ENCODE results near the gene KLK12. TPM values are rescaled to one million over a fixed set of nuclear protein-coding genes. Genes with fewer than 3 reads are reported as not detected.

KLK12 gene
- total and polyA plus RNA-seq, 2 experiments from 2014 or later, result not detected

DNA sequence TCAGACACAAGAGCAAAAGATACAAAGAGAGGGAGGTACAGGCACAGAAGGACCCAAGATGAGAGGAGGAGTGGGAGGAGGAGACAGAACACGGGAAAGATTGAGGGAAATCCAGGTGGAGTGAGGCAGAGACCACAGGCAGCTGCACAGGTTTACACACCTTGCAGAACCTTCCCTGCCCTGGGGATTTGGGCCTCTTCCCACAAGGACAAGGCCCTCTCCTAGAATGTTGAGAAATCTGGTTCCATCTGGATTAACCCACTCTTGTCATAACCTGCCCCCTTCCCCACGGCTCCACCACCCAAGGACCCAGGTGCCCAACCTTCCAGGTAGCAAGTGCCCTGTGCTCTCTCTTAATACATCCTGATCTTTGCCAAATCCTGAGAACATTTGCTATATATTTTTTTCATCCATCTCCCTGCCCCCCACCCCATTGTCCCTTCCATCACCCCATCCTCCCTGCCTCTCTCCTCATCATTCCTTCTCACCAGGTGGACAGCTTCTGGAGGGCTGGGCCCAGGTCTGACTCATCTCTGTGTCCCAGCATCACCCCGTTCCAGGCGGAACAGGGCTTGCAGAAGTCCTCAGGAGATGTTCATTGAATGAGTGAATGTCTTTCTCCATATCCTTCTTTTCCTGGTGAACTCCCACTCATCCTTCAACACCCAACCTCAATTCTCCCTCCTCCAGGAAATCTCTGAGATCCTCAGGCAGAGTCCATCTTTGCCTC is 24.6 kb downstream of the KLK12 start:
- H3K4me3 ChIP-seq, result no peak overlapping the region
- H3K36me3 ChIP-seq (replicated peaks; ENCODE audit: insufficient read depth, low read depth), result no peaks in the 10 kb centered on the region
- WGBS (ENCODE audit: low lambda C conversion rate, missing lambda C conversion rate), result 73% methylated on average over 4 of the region's 4 CpGs
- no peaks in the 10 kb centered on the region for H4K20me1 ChIP-seq (ENCODE audit: insufficient read depth, poor library complexity, severe bottlenecking)
- TF ChIP-seq EZH2 (IDR thresholded peaks at IDR 0.05; ENCODE audit: borderline replicate concordance) (no peak), EZH2phosphoT487 (IDR thresholded peaks at IDR 0.05; ENCODE audit: low read depth, severe bottlenecking, unreplicated experiment) (no peak)
- TF ChIP-seq, protein P1, sequence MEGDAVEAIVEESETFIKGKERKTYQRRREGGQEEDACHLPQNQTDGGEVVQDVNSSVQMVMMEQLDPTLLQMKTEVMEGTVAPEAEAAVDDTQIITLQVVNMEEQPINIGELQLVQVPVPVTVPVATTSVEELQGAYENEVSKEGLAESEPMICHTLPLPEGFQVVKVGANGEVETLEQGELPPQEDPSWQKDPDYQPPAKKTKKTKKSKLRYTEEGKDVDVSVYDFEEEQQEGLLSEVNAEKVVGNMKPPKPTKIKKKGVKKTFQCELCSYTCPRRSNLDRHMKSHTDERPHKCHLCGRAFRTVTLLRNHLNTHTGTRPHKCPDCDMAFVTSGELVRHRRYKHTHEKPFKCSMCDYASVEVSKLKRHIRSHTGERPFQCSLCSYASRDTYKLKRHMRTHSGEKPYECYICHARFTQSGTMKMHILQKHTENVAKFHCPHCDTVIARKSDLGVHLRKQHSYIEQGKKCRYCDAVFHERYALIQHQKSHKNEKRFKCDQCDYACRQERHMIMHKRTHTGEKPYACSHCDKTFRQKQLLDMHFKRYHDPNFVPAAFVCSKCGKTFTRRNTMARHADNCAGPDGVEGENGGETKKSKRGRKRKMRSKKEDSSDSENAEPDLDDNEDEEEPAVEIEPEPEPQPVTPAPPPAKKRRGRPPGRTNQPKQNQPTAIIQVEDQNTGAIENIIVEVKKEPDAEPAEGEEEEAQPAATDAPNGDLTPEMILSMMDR (IDR thresholded peaks at IDR 0.05; ENCODE audit: poor library complexity), result no peak
- no peaks in the 10 kb centered on the region for H3K9me2 ChIP-seq (replicated peaks; ENCODE audit: insufficient read depth)
- H3K27me3 ChIP-seq, result peaks cover 29% of the 10 kb centered on the region
- no peaks in the 10 kb centered on the region for H3K9me3 ChIP-seq (ENCODE audit: low read depth)
- H3K27ac ChIP-seq, result no peak overlapping the region
- no peaks in the 10 kb centered on the region for H3K4me1 ChIP-seq (ENCODE audit: insufficient read depth)
- DNase-seq (ENCODE audit: low spot score), result no peak
- H3K4me2 ChIP-seq, result no peak overlapping the region
- no peak overlapping the region for H2AFZ ChIP-seq
- no peaks in the 10 kb centered on the region for H3K79me2 ChIP-seq

DNA sequence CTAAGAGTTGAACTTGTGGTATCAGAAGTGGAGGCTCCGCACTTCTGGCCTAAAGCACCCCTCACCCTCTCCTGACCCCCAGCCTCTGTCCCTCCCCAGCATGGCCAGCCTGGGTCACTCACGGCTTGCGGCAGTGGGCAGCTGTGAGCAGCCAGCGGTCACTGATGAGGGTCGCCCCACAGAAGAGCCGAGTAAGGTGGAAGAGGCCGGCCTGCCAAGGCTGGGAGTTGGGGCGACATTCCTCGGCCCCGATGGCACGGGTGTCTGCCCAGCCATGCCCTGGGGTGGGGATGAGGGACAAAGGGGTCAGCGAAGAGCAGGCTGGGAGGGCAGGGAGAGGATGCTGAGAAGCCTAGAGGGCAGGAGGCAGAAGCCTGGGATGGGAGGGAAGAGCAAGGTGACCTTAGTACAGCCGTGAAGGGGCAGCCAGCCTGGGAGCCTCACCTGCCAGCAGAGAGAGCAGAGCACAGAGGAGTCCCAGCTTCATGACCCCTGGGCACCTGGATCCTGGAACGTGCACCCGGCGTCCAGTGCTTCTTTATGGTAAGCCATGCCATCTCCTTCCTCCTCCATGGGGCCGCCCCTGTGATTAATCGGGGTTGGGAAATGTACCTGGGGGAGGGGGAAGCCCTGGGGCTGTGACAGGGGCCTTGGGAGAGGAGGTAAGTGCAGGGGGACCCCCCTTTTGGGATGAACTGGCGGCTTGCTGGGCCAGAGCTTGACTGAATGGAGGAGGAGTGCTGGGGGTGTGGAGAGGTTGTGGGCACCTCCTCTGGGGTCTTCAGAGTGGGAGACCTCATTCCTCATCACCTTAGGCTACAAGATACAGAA is 25.5 kb downstream of the KLK12 start:
- H3K4me3 ChIP-seq, result no peak overlapping the region
- no peak overlapping the region for H3K4me2 ChIP-seq
- TF ChIP-seq, protein P1 (IDR thresholded peaks at IDR 0.05; ENCODE audit: poor library complexity), result no peak
- TF ChIP-seq EZH2 (IDR thresholded peaks at IDR 0.05; ENCODE audit: borderline replicate concordance) (no peak), EZH2phosphoT487 (IDR thresholded peaks at IDR 0.05; ENCODE audit: low read depth, severe bottlenecking, unreplicated experiment) (no peak)
- no peaks in the 10 kb centered on the region for H3K36me3 ChIP-seq (replicated peaks; ENCODE audit: insufficient read depth, low read depth)
- no peaks in the 10 kb centered on the region for H4K20me1 ChIP-seq (ENCODE audit: insufficient read depth, poor library complexity, severe bottlenecking)
- H3K79me2 ChIP-seq, result no peaks in the 10 kb centered on the region
- H3K27ac ChIP-seq, result no peak overlapping the region
- no peaks in the 10 kb centered on the region for H3K9me3 ChIP-seq (ENCODE audit: low read depth)
- DNase-seq (ENCODE audit: low spot score), result no peak
- H3K4me1 ChIP-seq (ENCODE audit: insufficient read depth), result no peaks in the 10 kb centered on the region
- peaks cover 26% of the 10 kb centered on the region for H3K27me3 ChIP-seq
- no peak overlapping the region for H2AFZ ChIP-seq
- H3K9me2 ChIP-seq (replicated peaks; ENCODE audit: insufficient read depth), result no peaks in the 10 kb centered on the region
- WGBS (ENCODE audit: low lambda C conversion rate, missing lambda C conversion rate), result 85% methylated on average over 16 of the region's 19 CpGs

DNA sequence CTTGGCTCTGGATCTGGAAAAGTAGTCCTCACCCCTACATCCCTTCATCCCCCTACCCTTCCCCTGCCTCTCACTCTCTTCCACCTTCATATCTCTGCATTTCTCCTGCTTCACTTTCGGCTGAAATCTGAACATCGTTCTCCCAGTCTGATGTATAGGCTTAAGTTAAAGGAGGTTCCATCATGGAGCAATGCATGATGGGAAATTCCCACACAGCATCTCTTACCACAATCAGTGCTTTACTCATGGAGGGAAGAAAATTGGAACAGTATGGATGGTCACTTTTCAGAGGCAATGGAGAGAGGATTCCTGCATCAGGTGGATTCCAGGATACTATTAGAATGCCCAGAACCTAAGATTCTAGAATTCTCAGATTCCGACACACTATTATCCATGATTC is 27.3 kb downstream of the KLK12 start:
- Histone ChIP-seq H3K27ac (no peak overlapping the region), H3K27me3 (peaks cover 18% of the 10 kb centered on the region), H3K36me3 (replicated peaks; ENCODE audit: insufficient read depth, low read depth) (no peaks in the 10 kb centered on the region), H3K4me2 (no peak overlapping the region), H3K4me1 (ENCODE audit: insufficient read depth) (no peaks in the 10 kb centered on the region), H3K4me3 (no peak overlapping the region), H3K79me2 (no peaks in the 10 kb centered on the region), H4K20me1 (ENCODE audit: insufficient read depth, poor library complexity, severe bottlenecking) (no peaks in the 10 kb centered on the region), H3K9me3 (ENCODE audit: low read depth) (no peaks in the 10 kb centered on the region), H2AFZ (no peak overlapping the region), H3K9me2 (replicated peaks; ENCODE audit: insufficient read depth) (no peaks in the 10 kb centered on the region)
- WGBS (ENCODE audit: low lambda C conversion rate, missing lambda C conversion rate), result 92% methylated on average over 3 of the region's 3 CpGs
- DNase-seq (ENCODE audit: low spot score), result no peak
- TF ChIP-seq EZH2phosphoT487 (IDR thresholded peaks at IDR 0.05; ENCODE audit: low read depth, severe bottlenecking, unreplicated experiment), result no peak
- TF ChIP-seq EZH2 (IDR thresholded peaks at IDR 0.05; ENCODE audit: borderline replicate concordance), result no peak
- TF ChIP-seq, protein P1 (IDR thresholded peaks at IDR 0.05; ENCODE audit: poor library complexity), result no peak

All from hepatocyte (in vitro differentiated cells).